Activated gamma-delta T cell (primary cell): ENCODE results near the gene IPMK.
A peak's percentile ranks its signal among the peaks of the same experiment; 100 is the strongest.
"Not testable (repeated sequence)": the region's sequence is repeated elsewhere in the genome, so short reads cannot be mapped to it uniquely, and the experiment has no call there.

ENCODE experiments used
- DNase-seq: peaks from one replicate; lab custom pipeline; 2025; lab: John Stamatoyannopoulos, UW

Gene IPMK

GRCh38 chr10:58266826-58267712 lies 625 bp downstream of the IPMK start:
- peak; percentile 25 for DNase-seq

GRCh38 chr10:58266003-58266825 lies 1.5 kb downstream of the IPMK start:
- DNase-seq, result no peak

DNA sequence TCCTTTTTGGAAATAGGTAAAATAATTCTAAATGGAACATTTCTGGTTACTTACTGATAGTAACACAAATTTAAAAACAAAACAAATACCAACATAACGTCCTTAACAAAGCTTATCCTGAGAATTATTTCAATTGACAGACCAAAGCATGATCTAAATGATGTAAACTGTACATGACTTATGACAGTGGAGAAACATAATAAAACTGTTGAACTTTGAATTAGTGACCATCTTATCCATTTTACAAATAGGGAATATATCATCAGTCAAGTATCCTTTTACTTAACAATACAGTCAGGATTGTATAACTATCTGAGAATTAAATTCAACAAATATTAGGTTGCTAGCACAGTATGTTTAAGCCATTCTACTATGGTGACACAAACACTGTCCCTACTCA lies 2.4 kb downstream of the IPMK start:
- no peak for DNase-seq

GRCh38 chr10:58264780-58265179 lies 2.9 kb downstream of the IPMK start:
- DNase-seq, result no peak

GRCh38 chr10:58262766-58263165 lies 4.9 kb downstream of the IPMK start:
- no peak for DNase-seq

DNA sequence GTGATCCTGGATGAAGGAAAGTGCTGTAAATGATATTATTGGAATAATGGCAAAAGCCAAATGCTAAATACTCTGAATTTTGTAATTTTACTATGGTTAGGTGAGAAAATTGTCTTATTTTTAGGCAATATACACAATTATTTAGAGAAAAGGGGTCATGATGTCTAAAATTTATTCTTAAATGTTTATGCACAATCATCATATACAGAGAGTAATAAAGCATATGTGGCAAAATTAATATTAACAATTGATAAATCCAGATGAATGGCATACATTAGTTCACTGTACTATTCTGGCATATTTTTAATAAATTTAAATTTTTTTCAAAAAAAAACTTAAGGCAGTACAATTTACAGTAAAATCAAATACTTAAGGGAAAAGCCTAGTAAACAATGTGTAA lies 7.4 kb downstream of the IPMK start:
- no peak for DNase-seq

DNA sequence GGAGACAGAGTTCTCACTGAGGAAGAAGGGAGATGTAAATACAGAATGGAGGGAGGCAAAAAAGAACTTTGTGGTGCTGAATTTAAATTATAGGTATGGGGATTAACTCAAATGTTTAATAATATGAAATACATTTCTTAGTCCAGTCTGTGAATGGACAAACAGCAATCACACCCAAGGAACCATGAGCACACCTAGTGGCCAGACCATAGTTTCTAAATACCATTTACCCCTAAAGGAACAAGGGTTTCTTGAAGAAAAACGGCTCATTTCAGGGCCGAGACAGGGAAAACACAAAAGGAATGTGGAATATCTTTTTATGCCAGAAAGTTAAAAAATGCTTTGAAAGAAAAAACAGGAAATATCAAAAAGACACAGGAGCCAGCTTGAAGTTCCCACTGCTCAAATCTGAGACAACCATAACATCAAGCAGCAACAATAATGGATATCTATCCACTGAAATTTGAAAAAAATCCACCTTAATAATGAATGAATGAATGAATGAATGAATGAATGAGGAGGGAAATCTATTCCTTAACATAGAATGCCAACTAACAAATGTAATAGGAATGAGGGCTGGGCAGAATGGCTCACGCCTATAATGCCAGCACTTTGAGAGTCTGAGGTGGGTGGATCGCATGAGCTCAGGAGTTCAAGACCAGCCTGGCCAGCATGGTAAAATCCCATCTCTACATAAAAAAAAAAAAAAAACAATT lies 8.6 kb downstream of the IPMK start:
- DNase-seq, result no peak

DNA sequence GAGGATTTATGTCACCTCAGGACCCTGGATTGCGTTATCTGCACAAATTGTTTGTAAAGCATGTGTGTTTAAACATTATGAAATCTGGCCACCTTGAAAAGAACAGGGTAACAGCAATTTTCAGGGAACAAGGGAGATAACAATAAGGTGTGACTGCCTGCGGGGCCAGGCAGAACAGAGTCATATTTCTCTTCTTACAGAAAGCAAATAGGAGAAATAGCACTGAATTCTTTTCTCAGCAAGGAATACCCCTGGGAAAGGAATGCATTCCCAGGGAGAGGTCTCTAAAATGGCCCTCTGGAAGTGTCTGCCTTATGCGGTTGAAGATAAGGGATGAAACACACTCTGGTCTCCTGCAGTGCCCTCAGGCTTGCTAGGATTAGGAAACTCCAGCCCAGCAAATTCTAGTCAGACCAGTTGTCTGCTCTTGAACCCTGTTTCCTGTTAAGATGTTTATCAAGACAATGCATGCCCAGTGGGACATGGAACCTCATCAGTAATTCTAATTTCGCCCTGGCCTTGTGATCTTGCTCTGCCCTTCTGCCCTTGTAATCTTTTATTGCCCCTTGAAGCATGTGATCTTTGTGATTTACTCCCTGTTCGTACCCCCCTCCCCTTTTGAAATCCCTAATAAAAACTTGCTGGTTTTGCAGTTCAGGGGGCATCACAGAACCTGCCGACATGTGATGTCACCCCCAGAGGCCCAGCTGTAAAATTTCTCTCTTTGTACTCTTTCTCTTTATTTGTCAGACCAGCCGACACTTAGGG lies 11.5 kb downstream of the IPMK start:
- DNase-seq, result not testable (repeated sequence)

- DNase-seq, result no peak
Measured at GRCh38 chr10:58254644-58255043, 13.1 kb downstream of the IPMK start.

- DNase-seq, result no peak
Measured at GRCh38 chr10:58253184-58253583, 14.5 kb downstream of the IPMK start.

- not testable (repeated sequence) for DNase-seq
Measured at GRCh38 chr10:58244666-58245065, 23.0 kb downstream of the IPMK start.

GRCh38 chr10:58244242-58244641 lies 23.5 kb downstream of the IPMK start:
- DNase-seq, result peak; percentile 9

DNA sequence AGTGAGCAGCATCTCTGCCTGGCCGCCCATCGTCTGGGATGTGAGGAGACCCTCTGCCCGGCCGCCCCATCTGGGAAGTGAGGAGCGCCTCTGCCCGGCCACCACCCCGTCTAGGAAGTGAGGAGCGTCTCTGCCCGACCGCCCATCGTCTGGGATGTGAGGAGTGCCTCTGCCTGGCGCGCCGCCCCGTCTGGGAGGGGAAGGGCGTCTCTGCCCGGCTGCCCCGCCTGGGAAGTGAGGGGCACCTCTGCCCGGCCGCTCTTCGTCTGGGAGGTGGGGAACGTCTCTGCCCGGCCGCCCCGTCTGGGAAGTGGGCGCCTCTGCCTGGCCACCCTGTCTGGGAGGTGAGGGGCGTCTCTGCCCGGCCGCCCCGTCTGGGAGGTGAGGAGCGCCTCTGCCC lies 23.9 kb downstream of the IPMK start:
- DNase-seq, result not testable (repeated sequence)

GRCh38 chr10:58243269-58243668 lies 24.4 kb downstream of the IPMK start:
- no peak for DNase-seq

GRCh38 chr10:58241346-58241745 lies 26.3 kb downstream of the IPMK start:
- DNase-seq, result no peak

DNA sequence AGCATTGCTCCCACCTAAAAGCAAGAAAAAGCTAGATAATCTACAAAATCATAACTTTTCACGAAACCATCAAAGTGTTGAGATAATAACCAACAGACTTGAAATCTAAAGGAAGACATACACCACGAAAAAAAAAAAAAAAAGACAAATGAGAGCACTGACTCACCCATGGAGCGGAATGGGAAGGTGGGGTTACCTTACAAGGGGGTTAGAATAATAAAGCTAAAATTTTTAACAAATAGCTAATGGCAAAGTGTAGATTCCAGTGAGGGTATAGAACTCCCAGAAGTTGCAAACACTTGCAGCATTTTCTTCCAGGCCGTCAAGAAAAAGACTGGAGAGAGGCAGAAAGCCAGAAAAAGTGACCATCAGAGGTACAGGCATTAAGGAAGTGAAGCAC lies 27.2 kb downstream of the IPMK start:
- DNase-seq, result no peak

DNA sequence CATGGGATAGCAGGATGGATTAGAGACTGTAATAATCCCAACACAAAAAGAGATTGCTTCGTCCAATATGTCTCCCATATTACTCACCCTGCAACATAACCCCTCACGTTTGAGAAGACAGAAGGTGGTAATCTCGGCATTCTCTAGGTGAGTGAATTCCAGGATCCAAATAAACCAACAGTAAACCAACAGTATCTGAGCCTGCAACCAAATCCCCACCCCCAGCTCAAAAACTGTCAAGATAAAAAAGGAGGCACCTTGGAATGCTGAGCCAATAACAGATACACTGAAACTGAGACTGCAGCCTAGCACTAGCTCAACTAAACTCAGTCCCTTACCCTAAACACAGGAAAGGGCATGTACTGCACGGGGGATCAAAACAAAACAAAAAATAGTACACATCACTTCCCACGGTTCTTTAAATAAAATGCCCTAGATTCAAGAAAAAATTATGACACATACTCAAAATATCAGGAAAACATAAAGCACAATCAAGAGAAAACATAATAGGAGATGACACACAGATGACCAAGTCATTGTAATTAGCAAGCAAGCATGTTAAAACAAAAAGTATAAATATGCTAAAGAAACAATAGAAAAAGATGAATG lies 28.0 kb downstream of the IPMK start:
- DNase-seq, result no peak

- no peak for DNase-seq
Measured at GRCh38 chr10:58237014-58237834, 30.5 kb downstream of the IPMK start.

DNA sequence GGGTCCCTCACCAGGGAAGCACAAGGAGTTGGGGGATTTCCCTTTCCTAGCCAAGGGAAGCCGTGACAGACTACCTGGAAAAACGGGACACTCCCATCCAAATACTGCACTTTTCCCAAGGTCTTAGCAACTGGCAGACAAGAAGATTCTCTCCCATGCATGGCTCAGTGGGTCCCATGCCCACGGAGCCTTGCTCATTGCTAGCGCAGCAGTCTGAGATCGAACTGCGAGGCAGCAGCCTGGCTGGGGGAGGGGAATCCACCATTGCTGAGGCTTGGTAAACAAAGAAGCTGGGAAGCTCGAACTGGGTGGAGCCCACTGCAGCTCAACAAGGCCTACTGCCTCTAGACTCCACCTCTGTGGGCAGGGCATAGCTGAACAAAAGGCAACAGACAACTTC lies 37.8 kb downstream of the IPMK start:
- DNase-seq, result not testable (repeated sequence)

DNA sequence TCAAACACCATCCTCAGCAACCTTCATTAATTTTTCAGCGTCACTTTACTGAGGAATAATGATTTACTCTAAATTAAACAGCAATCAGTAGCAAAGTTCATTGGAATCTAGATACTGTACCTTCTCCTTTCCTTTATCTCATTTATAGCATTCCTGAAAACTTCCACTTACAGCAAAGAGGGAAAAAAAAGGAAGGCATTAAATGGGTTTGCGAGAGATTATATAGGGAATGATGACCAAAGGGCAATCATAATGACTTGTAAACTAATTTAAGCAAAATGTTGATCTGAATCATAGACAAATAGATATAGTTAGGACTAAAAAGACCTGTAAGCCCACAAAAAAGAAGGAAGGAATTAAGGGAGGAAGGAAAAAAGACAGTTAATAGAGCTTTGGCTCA lies 42.0 kb downstream of the IPMK start:
- DNase-seq, result no peak
